Measurements from ENCODE around the gene OR4B1.
"Not testable (repeated sequence)": the region's sequence is repeated elsewhere in the genome, so short reads cannot be mapped to it uniquely, and the experiment has no call there.

The OR4B1 gene

GRCh38 chr11:48216510-48216909 lies at the start of gene OR4B1:
OR4B1 (plus strand) TSS chr11:48216810; CDS start chr11:48216810, 0 bp downstream.
- H3K4me3 Mint-ChIP-seq, result no peak within 1 kb of the TSS
- no peaks in the 10 kb centered on the region for H3K9me3 Mint-ChIP-seq
- no peaks in the 10 kb centered on the region for H3K27me3 Mint-ChIP-seq (ENCODE audit: low read depth)
- H3K36me3 Mint-ChIP-seq (ENCODE audit: low read depth), result no peaks in the 10 kb centered on the region
- H3K4me1 Mint-ChIP-seq (ENCODE audit: low read depth), result no peaks in the 10 kb centered on the region
- H3K27ac Mint-ChIP-seq, result no peak within 1 kb of the TSS

- Mint-ChIP-seq H3K4me1 (ENCODE audit: low read depth) (peaks cover 15% of the 10 kb centered on the region), H3K9me3 (no peaks in the 10 kb centered on the region), H3K36me3 (ENCODE audit: low read depth) (peaks cover 51% of the 10 kb centered on the region), H3K27me3 (ENCODE audit: low read depth) (no peaks in the 10 kb centered on the region), H3K27ac (no peak overlapping the region), H3K4me3 (no peak overlapping the region)
Measured at GRCh38 chr11:48167380-48167779, 49.2 kb upstream of the OR4B1 start.

GRCh38 chr11:48168815-48169214 lies 47.8 kb upstream of the OR4B1 start:
- Mint-ChIP-seq H3K4me1 (ENCODE audit: low read depth) (peaks cover 19% of the 10 kb centered on the region), H3K27ac (peak overlapping the region; percentile 26), H3K9me3 (no peaks in the 10 kb centered on the region), H3K4me3 (no peak overlapping the region), H3K36me3 (ENCODE audit: low read depth) (peaks cover 40% of the 10 kb centered on the region), H3K27me3 (ENCODE audit: low read depth) (no peaks in the 10 kb centered on the region)

GRCh38 chr11:48169259-48169658 lies 47.4 kb upstream of the OR4B1 start:
- Mint-ChIP-seq H3K27ac (peak overlapping the region; percentile 26), H3K36me3 (ENCODE audit: low read depth) (peaks cover 36% of the 10 kb centered on the region), H3K9me3 (no peaks in the 10 kb centered on the region)

GRCh38 chr11:48169717-48170116 lies 46.9 kb upstream of the OR4B1 start:
- H3K27ac Mint-ChIP-seq, result no peak overlapping the region
- no peaks in the 10 kb centered on the region for H3K27me3 Mint-ChIP-seq (ENCODE audit: low read depth)
- peaks cover 19% of the 10 kb centered on the region for H3K4me1 Mint-ChIP-seq (ENCODE audit: low read depth)
- H3K9me3 Mint-ChIP-seq, result no peaks in the 10 kb centered on the region
- peaks cover 35% of the 10 kb centered on the region for H3K36me3 Mint-ChIP-seq (ENCODE audit: low read depth)
- no peak overlapping the region for H3K4me3 Mint-ChIP-seq

More at GRCh38 chr11:48169259-48169658, 47.4 kb upstream of the OR4B1 start:
- H3K27me3 Mint-ChIP-seq (ENCODE audit: low read depth), result no peaks in the 10 kb centered on the region
- H3K4me3 Mint-ChIP-seq, result no peak overlapping the region
- peaks cover 19% of the 10 kb centered on the region for H3K4me1 Mint-ChIP-seq (ENCODE audit: low read depth)

GRCh38 chr11:48170241-48171233 lies 46.1 kb upstream of the OR4B1 start:
- Mint-ChIP-seq H3K4me3 (no peak overlapping the region), H3K27ac (no peak overlapping the region), H3K4me1 (ENCODE audit: low read depth) (peaks cover 21% of the 10 kb centered on the region), H3K9me3 (no peaks in the 10 kb centered on the region), H3K36me3 (ENCODE audit: low read depth) (peaks cover 27% of the 10 kb centered on the region), H3K27me3 (ENCODE audit: low read depth) (no peaks in the 10 kb centered on the region)

- Mint-ChIP-seq H3K4me3 (no peak overlapping the region), H3K9me3 (no peaks in the 10 kb centered on the region), H3K4me1 (ENCODE audit: low read depth) (peaks cover 21% of the 10 kb centered on the region), H3K36me3 (ENCODE audit: low read depth) (peaks cover 12% of the 10 kb centered on the region), H3K27ac (no peak overlapping the region), H3K27me3 (ENCODE audit: low read depth) (no peaks in the 10 kb centered on the region)
Measured at GRCh38 chr11:48172818-48173609, 43.6 kb upstream of the OR4B1 start.

- peaks cover 3% of the 10 kb centered on the region for H3K27me3 Mint-ChIP-seq (ENCODE audit: low read depth)
- H3K36me3 Mint-ChIP-seq (ENCODE audit: low read depth), result no peaks in the 10 kb centered on the region
- no peak overlapping the region for H3K27ac Mint-ChIP-seq
- H3K9me3 Mint-ChIP-seq, result no peaks in the 10 kb centered on the region
- peaks cover 6% of the 10 kb centered on the region for H3K4me1 Mint-ChIP-seq (ENCODE audit: low read depth)
- H3K4me3 Mint-ChIP-seq, result no peak overlapping the region
Measured at GRCh38 chr11:48177661-48178060, 38.9 kb upstream of the OR4B1 start.

GRCh38 chr11:48180627-48181026 lies 36.0 kb upstream of the OR4B1 start:
- no peak overlapping the region for H3K27ac Mint-ChIP-seq
- no peaks in the 10 kb centered on the region for H3K36me3 Mint-ChIP-seq (ENCODE audit: low read depth)
- no peak overlapping the region for H3K4me3 Mint-ChIP-seq
- H3K9me3 Mint-ChIP-seq, result no peaks in the 10 kb centered on the region
- peaks cover 3% of the 10 kb centered on the region for H3K27me3 Mint-ChIP-seq (ENCODE audit: low read depth)
- no peaks in the 10 kb centered on the region for H3K4me1 Mint-ChIP-seq (ENCODE audit: low read depth)

GRCh38 chr11:48182860-48183526 lies 33.6 kb upstream of the OR4B1 start:
- no peaks in the 10 kb centered on the region for H3K4me1 Mint-ChIP-seq (ENCODE audit: low read depth)

GRCh38 chr11:48184452-48184851 lies 32.2 kb upstream of the OR4B1 start:
- H3K36me3 Mint-ChIP-seq (ENCODE audit: low read depth), result peaks cover 8% of the 10 kb centered on the region
- H3K4me1 Mint-ChIP-seq (ENCODE audit: low read depth), result no peaks in the 10 kb centered on the region
- peaks cover 20% of the 10 kb centered on the region for H3K9me3 Mint-ChIP-seq
- H3K27ac Mint-ChIP-seq, result no peak overlapping the region
- peaks cover 3% of the 10 kb centered on the region for H3K27me3 Mint-ChIP-seq (ENCODE audit: low read depth)
- no peak overlapping the region for H3K4me3 Mint-ChIP-seq

More at GRCh38 chr11:48182860-48183526, 33.6 kb upstream of the OR4B1 start:
- H3K4me3 Mint-ChIP-seq, result no peak overlapping the region
- no peak overlapping the region for H3K27ac Mint-ChIP-seq
- peaks cover 3% of the 10 kb centered on the region for H3K27me3 Mint-ChIP-seq (ENCODE audit: low read depth)
- H3K36me3 Mint-ChIP-seq (ENCODE audit: low read depth), result no peaks in the 10 kb centered on the region
- peaks cover 9% of the 10 kb centered on the region for H3K9me3 Mint-ChIP-seq

- peaks cover 51% of the 10 kb centered on the region for H3K9me3 Mint-ChIP-seq
- peak overlapping the region; percentile 92 for H3K27ac Mint-ChIP-seq
- peaks cover 25% of the 10 kb centered on the region for H3K36me3 Mint-ChIP-seq (ENCODE audit: low read depth)
- H3K4me3 Mint-ChIP-seq, result peak overlapping the region; percentile 85
- H3K27me3 Mint-ChIP-seq (ENCODE audit: low read depth), result not testable (repeated sequence)
- peaks cover 19% of the 10 kb centered on the region for H3K4me1 Mint-ChIP-seq (ENCODE audit: low read depth)
Measured at GRCh38 chr11:48190906-48191654, 25.5 kb upstream of the OR4B1 start.

- Mint-ChIP-seq H3K4me3 (no peak overlapping the region), H3K36me3 (ENCODE audit: low read depth) (peaks cover 22% of the 10 kb centered on the region), H3K27ac (no peak overlapping the region), H3K27me3 (ENCODE audit: low read depth) (peaks cover 9% of the 10 kb centered on the region), H3K4me1 (ENCODE audit: low read depth) (peaks cover 19% of the 10 kb centered on the region), H3K9me3 (peaks cover 48% of the 10 kb centered on the region)
Measured at GRCh38 chr11:48193876-48194275, 22.7 kb upstream of the OR4B1 start.

GRCh38 chr11:48207881-48208280 lies 8.7 kb upstream of the OR4B1 start:
- Mint-ChIP-seq H3K27me3 (ENCODE audit: low read depth) (peaks cover 26% of the 10 kb centered on the region), H3K4me3 (no peak overlapping the region), H3K9me3 (no peaks in the 10 kb centered on the region), H3K27ac (no peak overlapping the region), H3K36me3 (ENCODE audit: low read depth) (no peaks in the 10 kb centered on the region), H3K4me1 (ENCODE audit: low read depth) (no peaks in the 10 kb centered on the region)
